Kidney (tissue), 14 donors: ENCODE data around the gene AGL. TPM values are rescaled to one million over a fixed set of nuclear protein-coding genes. Genes with fewer than 3 reads are reported as not detected.

Experiments
- DNase-seq, 5 donors: peaks; one replicate each; pipeline ENCODE4 v3.0.0-alpha.2; 2013 to 2020
- FAIRE-seq: peaks from 2 replicates; lab custom pipeline; 2012; peaks lifted over from hg19 to GRCh38; lab: Jason Lieb, UNC
- H3K27ac ChIP-seq, 2 donors: one replicate each; pipeline ENCODE4 v1.7.0; 2013; ENCODE audit warnings: low read depth in 2 of 2, low read length in 2 of 2, inconsistent platforms in 1 of 2
- H3K27me3 ChIP-seq: one replicate; pipeline ENCODE4 v1.7.1; 2013; ENCODE audit warnings: low read length, inconsistent platforms; ENCODE audit not compliant: control insufficient read depth, insufficient read depth
- H3K36me3 ChIP-seq, 3 donors: one replicate each; pipeline versions ENCODE4 v1.7.0 to v1.7.1; 2013; ENCODE audit warnings: low read length in 3 of 3, control low read depth in 1 of 3, inconsistent platforms in 1 of 3; ENCODE audit not compliant: insufficient read depth in 3 of 3, control insufficient read depth in 2 of 3
- H3K4me1 ChIP-seq, 3 donors: one replicate each; pipeline versions ENCODE4 v1.7.0 to v1.7.1; 2013; ENCODE audit warnings: low read length in 3 of 3, inconsistent platforms in 1 of 3, low read depth in 1 of 3; ENCODE audit not compliant: control insufficient read depth in 2 of 3, insufficient read depth in 2 of 3
- H3K4me3 ChIP-seq, 3 donors: one replicate each; pipeline versions ENCODE4 v1.7.0 to v1.8.1; 2013; ENCODE audit warnings: low read length in 3 of 3, control low read depth in 1 of 3, inconsistent platforms in 1 of 3
- H3K9ac ChIP-seq, 3 donors: one replicate each; pipeline versions ENCODE4 v1.7.0 to v1.7.1; 2013; ENCODE audit warnings: low read length in 3 of 3, control low read depth in 1 of 3, inconsistent platforms in 1 of 3
- H3K9me3 ChIP-seq, 3 donors: one replicate each; pipeline versions ENCODE4 v1.7.0 to v1.7.1; 2013; ENCODE audit warnings: low read length in 3 of 3, control low read depth in 1 of 3, inconsistent platforms in 1 of 3; ENCODE audit not compliant: control insufficient read depth in 2 of 3, insufficient read depth in 1 of 3
- CTCF ChIP-seq: IDR thresholded peaks from 3 replicates; pipeline ENCODE4 v1.5.1; 2012; ENCODE audit warnings: mild to moderate bottlenecking, moderate library complexity, borderline replicate concordance; ENCODE audit not compliant: insufficient read depth; ENCODE audit errors: extremely low read depth
- intact Hi-C: fragments of 100-400 bp; cut with DNase I; formaldehyde crosslinking; loops from one replicate; pipeline ENCODE4 v1.11.1; 2022
- polyA plus RNA-seq: library from polyadenylated mRNA; stranded (reverse); fragments of 350-450 nt; fragmentation: Illumina TruSeq; extraction: RNeasy Lipid Tissue Mini Kit (QIAGEN cat#74804); gene quantifications from one replicate; pipeline ENCODE4 v1.2.3, GENCODE V29; 2014; ENCODE audit warnings: low read depth, low replicate concordance; ENCODE audit not compliant: insufficient read depth
- total RNA-seq: library from RNA; stranded (reverse); fragmentation: NEBNext Ultra II Directional; extraction: Animal tissue kit (Norgen Biotek cat#: 25700); gene quantifications from one replicate; pipeline ENCODE4 v1.2.1, GENCODE V29; 2021
- donor health status: control.
- donor health status: control.
- donor health status: control.
- donor health status: control.
- donor health status: control.
- donor health status: DM: yes; HTN: yes; CAD: no.
- donor health status: Normal renal cell carcinoma (clear cell type).

Gene AGL
- total and polyA plus RNA-seq, 2 donors from 2014 or later = 9.1 to 19.8 TPM

GRCh38 chr1:99963041-99963795, 113.1 kb downstream of the AGL start:
- intact Hi-C loops = no loop called here
- Histone ChIP-seq H3K36me3 (no peaks in the 10 kb centered on the region), H3K27ac (no peak overlapping the region), H3K9ac (no peak overlapping the region), H3K4me3 (no peak overlapping the region), H3K9me3 (no peaks in the 10 kb centered on the region), H3K4me1 (no peaks in the 10 kb centered on the region), H3K27me3 (no peaks in the 10 kb centered on the region)
- FAIRE-seq = no peak
- DNase-seq = no peak
- TF ChIP-seq CTCF = no peak

- H3K4me3 ChIP-seq = no peak overlapping the region
- no peak for TF ChIP-seq CTCF
- no peaks in the 10 kb centered on the region for H3K4me1 ChIP-seq
- no peak overlapping the region for H3K9ac ChIP-seq
- H3K27me3 ChIP-seq = no peaks in the 10 kb centered on the region
- H3K27ac ChIP-seq = no peak overlapping the region
- H3K9me3 ChIP-seq = no peaks in the 10 kb centered on the region
- no peaks in the 10 kb centered on the region for H3K36me3 ChIP-seq
- FAIRE-seq = no peak
- intact Hi-C loops = no loop called here
- DNase-seq = no peak
These were observed 114.6 kb downstream of the AGL start for GRCh38 chr1:99964806-99965205.

GRCh38 chr1:99965646-99966375, 115.7 kb downstream of the AGL start:
- peak in 2 of 5 donors; percentile 46 to 57 for DNase-seq
- Histone ChIP-seq H3K27ac (no peak overlapping the region), H3K9ac (no peak overlapping the region), H3K27me3 (no peaks in the 10 kb centered on the region), H3K4me3 (no peak overlapping the region), H3K4me1 (peaks cover 0 to 2% (median 0%) of the 10 kb centered on the region in 3 donors), H3K9me3 (no peaks in the 10 kb centered on the region), H3K36me3 (no peaks in the 10 kb centered on the region)
- intact Hi-C loops = no loop called here
- no peak for TF ChIP-seq CTCF
- no peak for FAIRE-seq
